MCF 10A (cell line): ENCODE data around the gene KCNJ9. TPM values are rescaled to one million over a fixed set of nuclear protein-coding genes. Genes with fewer than 3 reads are reported as not detected.

Experiments used
- BruUV-seq: library from RNA; stranded (reverse); fragments of 400-500 nt; replicated peaks from 2 replicates; lab custom pipeline; 2021; lab: Mats Ljungman, UMichigan
- CTCF ChIA-PET: fragments of 300-600 bp; sonication (Branson Sonifier 250); formaldehyde crosslinking; extraction: SDS; loops from one replicate; lab custom pipeline; 2021; ENCODE audit warnings: antibody characterized with exemption, inconsistent platforms; lab: Yijun Ruan, JAX
- POLR2A ChIA-PET: fragments of 300-600, 350-650 bp; sonication (Branson Sonifier 250); formaldehyde crosslinking; extraction: SDS; loops from one replicate; lab custom pipeline; 2020; ENCODE audit warnings: antibody characterized with exemption, inconsistent platforms; lab: Yijun Ruan, JAX
- DNase-seq: peaks from one replicate; pipeline ENCODE4 v3.0.0-alpha.2; 2018; ENCODE audit not compliant: unreplicated experiment
- H3K27ac Mint-ChIP-seq: one replicate; pipeline ENCODE4 v1.8.0; 2022; ENCODE audit warnings: mild to moderate bottlenecking, low read depth, mixed read lengths; ENCODE audit not compliant: unreplicated experiment
- H3K27me3 Mint-ChIP-seq: one replicate; pipeline ENCODE4 v1.8.0; 2022; ENCODE audit warnings: mixed read lengths; ENCODE audit not compliant: insufficient read depth, unreplicated experiment
- H3K36me3 Mint-ChIP-seq: one replicate; pipeline ENCODE4 v1.8.0; 2022; ENCODE audit warnings: mild to moderate bottlenecking, moderate library complexity, mixed read lengths; ENCODE audit not compliant: insufficient read depth, unreplicated experiment
- H3K4me1 Mint-ChIP-seq: one replicate; pipeline ENCODE4 v1.8.0; 2022; ENCODE audit warnings: mixed read lengths; ENCODE audit not compliant: insufficient read depth, unreplicated experiment
- H3K4me3 Mint-ChIP-seq: one replicate; pipeline ENCODE4 v1.8.0; 2022; ENCODE audit warnings: mild to moderate bottlenecking, moderate library complexity, mixed read lengths; ENCODE audit not compliant: unreplicated experiment
- H3K9me3 Mint-ChIP-seq: one replicate; pipeline ENCODE4 v1.8.0; 2022; ENCODE audit warnings: mixed read lengths; ENCODE audit not compliant: unreplicated experiment
- intact Hi-C: fragments of 100-400 bp; cut with micrococcal nuclease; formaldehyde crosslinking; loops from 2 replicates; pipeline ENCODE4 v1.14.1; 2022
- total RNA-seq: library from RNA; stranded (reverse); gene quantifications from 2 replicates; pipeline ENCODE4 v1.2.3, GENCODE V29; 2022
- TF ChIP-seq, protein P1 (sequence below): fragments of 200-600 bp; IDR thresholded peaks from one replicate; pipeline ENCODE4 v1.8.0; 2022; ENCODE audit warnings: antibody characterized with exemption, mild to moderate bottlenecking; ENCODE audit not compliant: unreplicated experiment

The KCNJ9 gene
- total RNA-seq, 1 experiment from 2014 or later, result 0.07 TPM

- POLR2A ChIA-PET, result interaction anchor here (1.0 kb wide), 1 partner anchor 17 kb away, joined by 3 read pairs; no protein-coding TSS in a partner anchor
- TF ChIP-seq, protein P1, sequence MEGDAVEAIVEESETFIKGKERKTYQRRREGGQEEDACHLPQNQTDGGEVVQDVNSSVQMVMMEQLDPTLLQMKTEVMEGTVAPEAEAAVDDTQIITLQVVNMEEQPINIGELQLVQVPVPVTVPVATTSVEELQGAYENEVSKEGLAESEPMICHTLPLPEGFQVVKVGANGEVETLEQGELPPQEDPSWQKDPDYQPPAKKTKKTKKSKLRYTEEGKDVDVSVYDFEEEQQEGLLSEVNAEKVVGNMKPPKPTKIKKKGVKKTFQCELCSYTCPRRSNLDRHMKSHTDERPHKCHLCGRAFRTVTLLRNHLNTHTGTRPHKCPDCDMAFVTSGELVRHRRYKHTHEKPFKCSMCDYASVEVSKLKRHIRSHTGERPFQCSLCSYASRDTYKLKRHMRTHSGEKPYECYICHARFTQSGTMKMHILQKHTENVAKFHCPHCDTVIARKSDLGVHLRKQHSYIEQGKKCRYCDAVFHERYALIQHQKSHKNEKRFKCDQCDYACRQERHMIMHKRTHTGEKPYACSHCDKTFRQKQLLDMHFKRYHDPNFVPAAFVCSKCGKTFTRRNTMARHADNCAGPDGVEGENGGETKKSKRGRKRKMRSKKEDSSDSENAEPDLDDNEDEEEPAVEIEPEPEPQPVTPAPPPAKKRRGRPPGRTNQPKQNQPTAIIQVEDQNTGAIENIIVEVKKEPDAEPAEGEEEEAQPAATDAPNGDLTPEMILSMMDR, result no peak
- Mint-ChIP-seq H3K4me1 (peaks cover 34% of the 10 kb centered on the region), H3K27me3 (no peaks in the 10 kb centered on the region), H3K9me3 (no peaks in the 10 kb centered on the region), H3K36me3 (peaks cover 6% of the 10 kb centered on the region), H3K4me3 (no peak overlapping the region), H3K27ac (no peak overlapping the region)
- intact Hi-C loops, result no loop called here
- no peak for DNase-seq
- CTCF ChIA-PET, result interaction anchor here (0.5 to 5.6 kb wide), 6 partner anchors 17 to 1740 kb away, joined by 3 to 56 read pairs (median 4); no protein-coding TSS in a partner anchor
- BruUV-seq, result no TSS peak
Measured at GRCh38 chr1:160120797-160121196, 39.5 kb downstream of the KCNJ9 start.

GRCh38 chr1:160121388-160121787 lies 40.0 kb downstream of the KCNJ9 start:
- no TSS peak for BruUV-seq
- DNase-seq, result no peak
- intact Hi-C loops, result no loop called here
- Mint-ChIP-seq H3K4me3 (no peak overlapping the region), H3K4me1 (peaks cover 35% of the 10 kb centered on the region), H3K27me3 (no peaks in the 10 kb centered on the region), H3K27ac (no peak overlapping the region), H3K9me3 (no peaks in the 10 kb centered on the region), H3K36me3 (peaks cover 6% of the 10 kb centered on the region)
- CTCF ChIA-PET, result interaction anchor here (0.5 to 5.6 kb wide), 4 partner anchors 18 to 1739 kb away, joined by 3 to 56 read pairs (median 5); no protein-coding TSS in a partner anchor
- TF ChIP-seq, protein P1, result no peak
- POLR2A ChIA-PET, result interaction anchor here (0.7 to 1.0 kb wide), 2 partner anchors 18 to 141 kb away, joined by 3 read pairs; partner anchors contain the start of gene DCAF8

GRCh38 chr1:160122978-160123495 lies 41.7 kb downstream of the KCNJ9 start:
- Mint-ChIP-seq H3K27me3 (no peaks in the 10 kb centered on the region), H3K27ac (peak overlapping the region; percentile 93), H3K4me3 (no peak overlapping the region), H3K4me1 (peaks cover 30% of the 10 kb centered on the region), H3K36me3 (peaks cover 6% of the 10 kb centered on the region), H3K9me3 (no peaks in the 10 kb centered on the region)
- BruUV-seq, result no TSS peak
- intact Hi-C loops, result no loop called here
- ChIA-PET CTCF (interaction anchor here (0.6 to 5.6 kb wide), 14 partner anchors 12 to 1094 kb away, joined by 3 to 56 read pairs (median 4); no protein-coding TSS in a partner anchor), POLR2A (interaction anchor here (1.4 to 2.7 kb wide), 2 partner anchors 17 to 25 kb away, joined by 6 to 16 read pairs; partner anchors contain the start of gene IGSF8)
- TF ChIP-seq, protein P1, result no peak
- no peak for DNase-seq

GRCh38 chr1:160123726-160124125 lies 42.4 kb downstream of the KCNJ9 start:
- intact Hi-C loops, result loop anchor here (2.0 kb wide), 1 partner anchor 25 kb away; no protein-coding TSS in a partner anchor
- Mint-ChIP-seq H3K4me1 (peaks cover 34% of the 10 kb centered on the region), H3K27ac (peak overlapping the region; percentile 93), H3K27me3 (no peaks in the 10 kb centered on the region), H3K4me3 (peak overlapping the region; percentile 26), H3K9me3 (no peaks in the 10 kb centered on the region), H3K36me3 (peaks cover 6% of the 10 kb centered on the region)
- ChIA-PET POLR2A (interaction anchor here (0.6 to 3.0 kb wide), 11 partner anchors 13 to 162 kb away, joined by 3 to 16 read pairs (median 4); partner anchors contain the start of genes DCAF8, IGSF8 and PIGM), CTCF (interaction anchor here (0.6 to 5.6 kb wide), 27 partner anchors 10 to 286 kb away, joined by 3 to 56 read pairs (median 4); partner anchors contain the start of genes CASQ1, DCAF8 and KCNJ10)
- TF ChIP-seq, protein P1, result no peak
- BruUV-seq, result no TSS peak
- DNase-seq, result no peak
